ENCODE measurements around the gene RBP4.

RBP4 gene

GRCh38 chr10:93577565-93577964, 23.5 kb downstream of the RBP4 start (continued):
- no peak for TF ChIP-seq POU6F1 (CRISPR knock-in tag; IDR thresholded peaks at IDR 0.05; ENCODE audit: borderline replicate concordance, low read depth)
- no peak for TF ChIP-seq SNAI2 (CRISPR knock-in tag; IDR thresholded peaks at IDR 0.05)
- TF ChIP-seq ARNTL (CRISPR knock-in tag; IDR thresholded peaks at IDR 0.05; ENCODE audit: borderline replicate concordance, low read depth), result no peak
- TF ChIP-seq PPARA (CRISPR knock-in tag; IDR thresholded peaks at IDR 0.05; ENCODE audit: borderline replicate concordance), result no peak
- no peak for TF ChIP-seq ESRRG (CRISPR knock-in tag; IDR thresholded peaks at IDR 0.05)
- TF ChIP-seq GLIS3 (CRISPR knock-in tag; IDR thresholded peaks at IDR 0.05), result no peak

GRCh38 chr10:93576888-93577287, 24.1 kb downstream of the RBP4 start:
- no peak for ATAC-seq
- TF ChIP-seq ZNF8 (CRISPR knock-in tag; IDR thresholded peaks at IDR 0.05) (no peak), CREB5 (CRISPR knock-in tag; IDR thresholded peaks at IDR 0.05; ENCODE audit: low read depth) (no peak), ZFP3 (CRISPR knock-in tag; IDR thresholded peaks at IDR 0.05) (no peak), BACH2 (CRISPR knock-in tag; IDR thresholded peaks at IDR 0.05; ENCODE audit: borderline replicate concordance) (no peak)

- no peak for ATAC-seq
- TF ChIP-seq ZFP3 (CRISPR knock-in tag; IDR thresholded peaks at IDR 0.05), result no peak
- no peak for TF ChIP-seq CSDC2 (CRISPR knock-in tag; IDR thresholded peaks at IDR 0.05)
- no peak for TF ChIP-seq ZNF70 (CRISPR knock-in tag; IDR thresholded peaks at IDR 0.05)
- TF ChIP-seq ISL1 (CRISPR knock-in tag; IDR thresholded peaks at IDR 0.05), result no peak
- no peak for TF ChIP-seq ZNF8 (CRISPR knock-in tag; IDR thresholded peaks at IDR 0.05)
- TF ChIP-seq PATZ1 (CRISPR knock-in tag; IDR thresholded peaks at IDR 0.05; ENCODE audit: borderline replicate concordance), result no peak
- TF ChIP-seq RARB (CRISPR knock-in tag; IDR thresholded peaks at IDR 0.05), result no peak
- no peak for TF ChIP-seq OSR1 (CRISPR knock-in tag; IDR thresholded peaks at IDR 0.05)
- no peak for TF ChIP-seq GLIS3 (CRISPR knock-in tag; IDR thresholded peaks at IDR 0.05)
Observed at GRCh38 chr10:93573924-93574323, 27.1 kb downstream of the RBP4 start.

- no peak for ATAC-seq
- TF ChIP-seq ARNTL (CRISPR knock-in tag; IDR thresholded peaks at IDR 0.05; ENCODE audit: borderline replicate concordance, low read depth), result no peak
- TF ChIP-seq PATZ1 (CRISPR knock-in tag; IDR thresholded peaks at IDR 0.05; ENCODE audit: borderline replicate concordance), result no peak
- no peak for TF ChIP-seq ZNF565 (CRISPR knock-in tag; conservative IDR thresholded peaks at IDR 0.05; ENCODE audit: low read depth)
- no peak for TF ChIP-seq PPARA (CRISPR knock-in tag; IDR thresholded peaks at IDR 0.05; ENCODE audit: borderline replicate concordance)
- no peak for TF ChIP-seq ESRRG (CRISPR knock-in tag; IDR thresholded peaks at IDR 0.05)
- no peak for TF ChIP-seq ISL1 (CRISPR knock-in tag; IDR thresholded peaks at IDR 0.05)
- no peak for TF ChIP-seq CSRNP3 (CRISPR knock-in tag; IDR thresholded peaks at IDR 0.05)
- TF ChIP-seq ZNF70 (CRISPR knock-in tag; IDR thresholded peaks at IDR 0.05), result no peak
- no peak for TF ChIP-seq POU6F1 (CRISPR knock-in tag; IDR thresholded peaks at IDR 0.05; ENCODE audit: borderline replicate concordance, low read depth)
- TF ChIP-seq BACH2 (CRISPR knock-in tag; IDR thresholded peaks at IDR 0.05; ENCODE audit: borderline replicate concordance), result no peak
- TF ChIP-seq TCF4 (CRISPR knock-in tag; IDR thresholded peaks at IDR 0.05; ENCODE audit: borderline replicate concordance), result no peak
- TF ChIP-seq CSDC2 (CRISPR knock-in tag; IDR thresholded peaks at IDR 0.05), result no peak
- no peak for TF ChIP-seq ZFP30 (CRISPR knock-in tag; IDR thresholded peaks at IDR 0.05)
- TF ChIP-seq OSR1 (CRISPR knock-in tag; IDR thresholded peaks at IDR 0.05), result no peak
- TF ChIP-seq ZNF8 (CRISPR knock-in tag; IDR thresholded peaks at IDR 0.05), result no peak
Observed at GRCh38 chr10:93573051-93573909, 27.8 kb downstream of the RBP4 start.

Measured in SK-N-SH treated with all-trans-retinoic acid at 6 μM for 48 hours (cell line).